Nucleus accumbens (tissue), 56 donors: ENCODE results near the gene MLLT1.
"Not testable (repeated sequence)": the region's sequence is repeated elsewhere in the genome, so short reads cannot be mapped to it uniquely, and the experiment has no call there.

Source experiments
- DNase-seq, 56 donors: peaks; one replicate each; lab custom pipeline; 2025; lab: John Stamatoyannopoulos, UW

MLLT1 gene, protein sequence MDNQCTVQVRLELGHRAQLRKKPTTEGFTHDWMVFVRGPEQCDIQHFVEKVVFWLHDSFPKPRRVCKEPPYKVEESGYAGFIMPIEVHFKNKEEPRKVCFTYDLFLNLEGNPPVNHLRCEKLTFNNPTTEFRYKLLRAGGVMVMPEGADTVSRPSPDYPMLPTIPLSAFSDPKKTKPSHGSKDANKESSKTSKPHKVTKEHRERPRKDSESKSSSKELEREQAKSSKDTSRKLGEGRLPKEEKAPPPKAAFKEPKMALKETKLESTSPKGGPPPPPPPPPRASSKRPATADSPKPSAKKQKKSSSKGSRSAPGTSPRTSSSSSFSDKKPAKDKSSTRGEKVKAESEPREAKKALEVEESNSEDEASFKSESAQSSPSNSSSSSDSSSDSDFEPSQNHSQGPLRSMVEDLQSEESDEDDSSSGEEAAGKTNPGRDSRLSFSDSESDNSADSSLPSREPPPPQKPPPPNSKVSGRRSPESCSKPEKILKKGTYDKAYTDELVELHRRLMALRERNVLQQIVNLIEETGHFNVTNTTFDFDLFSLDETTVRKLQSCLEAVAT

GRCh38 chr19:6279931-6280591, at the start of gene MLLT1:
MLLT1 (minus strand) TSS chr19:6279975; CDS start chr19:6279784, 191 bp downstream.
- DNase-seq = peak in 55 of 56 donors; percentile 75 to 99 (median 94)

- no peak for DNase-seq
These were observed 47.0 kb upstream of the MLLT1 start for GRCh38 chr19:6326815-6327214.

DNA sequence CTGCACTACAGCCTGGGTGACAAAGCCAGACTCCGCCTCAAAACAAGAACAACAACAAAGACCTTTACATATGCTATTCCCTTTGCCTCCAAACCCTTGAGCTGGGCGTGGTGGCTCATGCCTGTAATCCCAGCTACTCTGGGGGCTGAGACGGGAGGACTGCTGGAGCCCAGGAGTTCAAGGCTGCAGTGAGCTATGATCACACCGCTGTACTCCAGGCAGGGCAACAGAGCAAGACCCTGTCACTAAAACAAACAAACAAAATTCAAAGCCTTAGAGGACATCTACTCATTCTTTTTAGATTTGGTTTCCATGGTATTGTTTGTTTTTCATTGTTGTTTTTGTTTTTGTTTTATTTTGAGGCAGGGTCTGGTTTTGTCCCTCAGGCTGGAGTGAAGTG, 45.8 kb upstream of the MLLT1 start:
- DNase-seq = no peak

DNA sequence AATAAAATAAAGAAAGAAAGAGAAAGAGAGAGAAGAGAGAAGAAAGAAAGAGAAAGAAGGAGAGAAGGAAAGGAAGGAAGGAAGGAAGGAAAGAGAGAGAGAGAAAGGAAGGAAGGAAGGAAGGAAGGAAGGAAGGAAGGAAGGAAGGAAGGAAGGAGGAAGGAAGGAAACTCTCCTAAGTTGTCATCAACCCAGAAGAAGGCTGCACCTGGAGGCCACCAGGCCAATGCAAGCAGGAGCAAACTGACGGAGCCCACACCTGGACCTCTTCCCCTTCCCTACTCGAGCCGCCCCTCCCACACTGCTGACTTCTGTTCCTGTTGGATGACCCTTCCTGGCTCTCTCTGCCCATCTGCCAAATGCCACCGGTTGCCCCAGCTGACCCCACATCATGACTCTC, 45.0 kb upstream of the MLLT1 start:
- DNase-seq = no peak

GRCh38 chr19:6322284-6322683, 42.5 kb upstream of the MLLT1 start:
- DNase-seq = no peak

GRCh38 chr19:6319376-6319775, 39.6 kb upstream of the MLLT1 start:
- no peak for DNase-seq

- DNase-seq = no peak
These were observed 39.0 kb upstream of the MLLT1 start for GRCh38 chr19:6318772-6319171.

DNA sequence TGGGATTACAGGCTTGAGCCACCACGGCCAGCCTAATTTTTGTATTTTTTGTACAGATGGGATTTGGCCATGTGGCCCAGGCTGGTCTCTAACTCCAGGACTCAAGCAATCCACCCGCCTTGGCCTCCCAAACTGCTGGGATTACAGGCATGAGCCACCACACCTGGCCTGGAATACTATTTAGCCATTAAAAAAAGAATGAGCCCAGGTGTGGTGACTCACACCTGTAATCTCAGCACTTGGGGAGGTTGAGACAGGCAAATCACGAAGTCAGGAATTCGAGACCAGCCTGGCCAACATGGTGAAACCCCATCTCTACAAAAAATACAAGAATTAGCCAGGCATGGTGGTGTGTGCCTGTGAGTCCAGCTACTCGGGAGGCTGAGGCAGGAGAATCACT, 35.9 kb upstream of the MLLT1 start:
- not testable (repeated sequence) for DNase-seq

GRCh38 chr19:6313398-6313969, 33.7 kb upstream of the MLLT1 start:
- DNase-seq = no peak

- no peak for DNase-seq
These were observed 32.2 kb upstream of the MLLT1 start for GRCh38 chr19:6312018-6312417.

DNA sequence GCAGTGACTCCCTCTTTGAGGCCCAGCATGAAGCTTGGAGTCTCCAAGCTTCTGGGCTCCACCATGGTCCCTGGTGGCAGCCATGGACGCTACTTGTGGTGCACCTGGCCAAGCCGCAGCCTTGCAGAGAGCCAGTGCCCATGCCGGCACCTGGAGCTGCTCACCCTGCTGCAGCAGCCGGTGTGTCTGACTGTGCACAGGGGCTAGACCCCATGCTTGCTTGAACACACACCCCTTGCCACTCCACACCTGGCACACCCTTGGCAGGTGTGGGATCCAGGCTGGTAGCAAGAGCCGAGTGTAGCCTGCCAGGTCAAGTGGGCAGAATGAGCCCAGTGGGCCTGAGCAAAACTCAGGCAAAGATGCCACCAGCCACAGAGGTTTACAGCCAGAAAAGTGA, 18.6 kb upstream of the MLLT1 start:
- no peak for DNase-seq

- no peak for DNase-seq
These were observed 17.4 kb upstream of the MLLT1 start for GRCh38 chr19:6297202-6297601.

DNA sequence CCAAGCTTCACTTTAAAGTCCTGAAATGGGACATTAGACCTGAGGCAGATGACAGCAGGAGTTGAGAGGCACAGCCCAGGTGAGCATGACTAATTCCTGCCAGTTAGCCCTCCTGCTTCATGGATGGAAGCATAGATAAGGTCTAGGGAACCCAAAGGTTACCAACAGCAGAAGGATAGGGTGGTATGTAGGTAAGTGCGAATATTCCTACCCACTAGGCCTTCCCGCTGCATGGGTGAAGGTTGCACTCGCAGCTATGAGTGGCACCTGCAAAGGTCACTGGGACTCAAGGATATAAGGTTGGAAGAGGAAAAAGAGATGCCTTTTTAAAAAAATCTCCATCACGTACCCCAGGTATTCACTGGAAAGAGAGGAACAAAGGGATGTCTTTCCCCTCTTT, 12.2 kb upstream of the MLLT1 start:
- DNase-seq = no peak

GRCh38 chr19:6288737-6289136, 9.0 kb upstream of the MLLT1 start:
- DNase-seq = no peak

GRCh38 chr19:6287269-6287885, 7.6 kb upstream of the MLLT1 start:
- DNase-seq = no peak

- no peak for DNase-seq
These were observed 6.9 kb upstream of the MLLT1 start for GRCh38 chr19:6286676-6287075.

- not testable (repeated sequence) for DNase-seq
These were observed 2.6 kb upstream of the MLLT1 start for GRCh38 chr19:6282393-6282792.

DNA sequence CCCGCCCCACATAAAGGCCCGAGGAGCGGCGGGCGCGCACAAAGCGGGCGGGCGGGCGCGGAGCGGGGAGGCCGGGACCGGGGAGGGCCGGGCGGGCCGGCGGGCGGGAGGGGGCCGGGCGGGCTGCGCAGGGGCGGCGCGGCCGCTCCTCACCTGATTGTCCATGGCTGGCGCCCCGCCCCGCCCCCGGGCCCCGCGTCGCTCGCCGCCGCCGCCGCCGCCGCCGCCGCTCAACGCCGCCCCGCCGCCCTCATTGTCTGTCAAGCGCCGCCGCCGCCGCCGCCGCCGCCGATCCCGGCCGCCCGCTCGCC, 200 bp downstream of the MLLT1 start:
- no peak for DNase-seq

DNA sequence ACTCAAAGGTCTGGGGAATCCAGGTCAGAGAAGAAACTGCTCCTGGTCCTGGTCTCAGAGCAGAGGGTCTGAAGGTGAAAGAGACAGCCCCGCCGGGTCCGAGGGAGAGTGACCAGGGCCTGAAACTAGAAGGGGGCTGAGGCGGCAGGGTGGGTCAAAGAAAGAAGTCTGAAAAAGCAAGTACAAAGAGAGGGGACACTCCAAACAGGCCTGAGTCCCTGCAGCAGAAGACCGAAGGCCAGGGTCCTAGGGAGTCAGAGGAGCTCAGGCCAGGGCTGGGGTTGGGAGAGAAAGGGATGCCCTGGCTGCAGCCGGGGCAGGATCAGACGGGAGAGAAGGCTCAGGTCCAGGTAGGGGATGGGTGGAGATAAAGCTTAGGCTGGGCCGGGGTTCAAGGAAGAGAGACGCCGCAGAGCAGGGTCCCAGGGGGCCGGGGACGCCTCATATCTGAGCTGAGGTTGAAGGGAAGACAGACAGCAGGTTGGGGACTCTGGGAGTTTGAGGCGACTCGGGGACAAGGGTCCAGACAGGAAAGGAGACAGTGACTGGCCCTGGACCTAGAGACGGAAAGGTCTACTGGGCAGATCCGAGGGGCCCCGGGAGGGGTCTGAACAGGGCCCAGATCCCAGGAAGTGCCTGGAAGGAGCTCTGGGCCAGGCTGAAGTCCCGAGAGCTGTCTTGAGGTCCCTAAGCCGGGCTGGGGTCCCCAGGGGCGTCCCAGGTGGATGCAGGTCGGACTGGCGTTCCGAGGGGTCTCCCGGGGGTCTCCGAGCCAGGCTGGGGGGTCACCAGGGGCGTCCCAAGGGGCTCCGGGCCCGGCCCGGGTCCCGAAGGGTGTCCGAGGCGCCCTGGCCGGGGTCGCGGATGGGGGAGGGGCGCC, 795 bp downstream of the MLLT1 start:
- no peak for DNase-seq

GRCh38 chr19:6278051-6278450, 1.7 kb downstream of the MLLT1 start:
- no peak for DNase-seq
